ENCODE measurements around the gene ABHD17A. TPM values are rescaled to one million over a fixed set of nuclear protein-coding genes. Genes with fewer than 3 reads are reported as not detected.

The ABHD17A gene
- total and polyA plus RNA-seq, 4 donors = 68.8 to 110 (median 91.0) TPM

- Histone ChIP-seq H3K27me3 (ENCODE audit: control insufficient read depth in 3 of 3, insufficient read depth in 3 of 3, low read length in 2 of 3) (peaks cover 0 to 2% (median 0%) of the 10 kb centered on the region in 3 donors), H3K4me3 (no peak overlapping the region), H3K9me3 (ENCODE audit: control insufficient read depth in 4 of 4, insufficient read depth in 3 of 4, low read length in 3 of 4) (peaks cover 0 to 4% (median 2%) of the 10 kb centered on the region in 4 donors), H3K27ac (ENCODE audit: low read depth in 1 of 2, low read length in 1 of 2) (no peak overlapping the region), H3K9ac (ENCODE audit: insufficient read depth in 1 of 2, low read length in 2 of 2) (no peak overlapping the region), H3K4me1 (ENCODE audit: control insufficient read depth in 5 of 5, insufficient read depth in 5 of 5, low read length in 5 of 5) (peaks cover 0 to 18% (median 0%) of the 10 kb centered on the region in 5 donors), H3K36me3 (ENCODE audit: control insufficient read depth in 4 of 4, insufficient read depth in 4 of 4, low read length in 4 of 4) (no peaks in the 10 kb centered on the region)
- 87 to 92% methylated on average over 8 of the region's 8 CpGs for WGBS, 2 donors
- ATAC-seq (ENCODE audit: insufficient read depth, low FRiP score) = no peak
- no peak for DNase-seq
- TF ChIP-seq, protein P1, sequence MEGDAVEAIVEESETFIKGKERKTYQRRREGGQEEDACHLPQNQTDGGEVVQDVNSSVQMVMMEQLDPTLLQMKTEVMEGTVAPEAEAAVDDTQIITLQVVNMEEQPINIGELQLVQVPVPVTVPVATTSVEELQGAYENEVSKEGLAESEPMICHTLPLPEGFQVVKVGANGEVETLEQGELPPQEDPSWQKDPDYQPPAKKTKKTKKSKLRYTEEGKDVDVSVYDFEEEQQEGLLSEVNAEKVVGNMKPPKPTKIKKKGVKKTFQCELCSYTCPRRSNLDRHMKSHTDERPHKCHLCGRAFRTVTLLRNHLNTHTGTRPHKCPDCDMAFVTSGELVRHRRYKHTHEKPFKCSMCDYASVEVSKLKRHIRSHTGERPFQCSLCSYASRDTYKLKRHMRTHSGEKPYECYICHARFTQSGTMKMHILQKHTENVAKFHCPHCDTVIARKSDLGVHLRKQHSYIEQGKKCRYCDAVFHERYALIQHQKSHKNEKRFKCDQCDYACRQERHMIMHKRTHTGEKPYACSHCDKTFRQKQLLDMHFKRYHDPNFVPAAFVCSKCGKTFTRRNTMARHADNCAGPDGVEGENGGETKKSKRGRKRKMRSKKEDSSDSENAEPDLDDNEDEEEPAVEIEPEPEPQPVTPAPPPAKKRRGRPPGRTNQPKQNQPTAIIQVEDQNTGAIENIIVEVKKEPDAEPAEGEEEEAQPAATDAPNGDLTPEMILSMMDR (IDR thresholded peaks at IDR 0.05; ENCODE audit: control extremely low read depth, extremely low read depth) = no peak
Observed at GRCh38 chr19:1932395-1932794, 47.1 kb upstream of the ABHD17A start.

DNA sequence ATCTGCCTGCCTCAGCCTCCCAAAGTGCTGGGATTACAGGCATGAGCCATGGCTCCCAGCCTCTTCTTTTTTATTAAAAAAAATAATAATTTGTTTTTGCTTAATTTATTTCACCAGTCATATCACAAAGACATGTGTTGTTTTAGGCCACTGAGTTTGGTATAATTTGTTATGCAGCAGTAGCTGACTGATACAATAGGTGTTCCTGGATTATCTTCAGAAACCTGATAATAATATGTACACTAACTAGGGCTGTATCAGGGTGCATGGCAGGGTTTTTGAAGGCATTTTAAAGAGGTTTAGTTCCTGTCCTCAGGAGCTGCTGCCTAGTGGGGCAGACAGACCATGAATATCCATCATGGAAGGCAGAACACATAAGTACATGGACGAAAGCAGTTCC lies 46.1 kb upstream of the ABHD17A start:
- H3K9ac ChIP-seq (ENCODE audit: insufficient read depth in 1 of 2, low read length in 2 of 2) = no peak overlapping the region
- TF ChIP-seq, protein P1 (IDR thresholded peaks at IDR 0.05; ENCODE audit: control extremely low read depth, extremely low read depth) = no peak
- H3K27ac ChIP-seq (ENCODE audit: low read depth in 1 of 2, low read length in 1 of 2) = no peak overlapping the region
- peaks cover 0 to 18% (median 0%) of the 10 kb centered on the region in 5 donors for H3K4me1 ChIP-seq (ENCODE audit: control insufficient read depth in 5 of 5, insufficient read depth in 5 of 5, low read length in 5 of 5)
- DNase-seq = no peak
- no peak for ATAC-seq (ENCODE audit: insufficient read depth, low FRiP score)
- H3K9me3 ChIP-seq (ENCODE audit: control insufficient read depth in 4 of 4, insufficient read depth in 3 of 4, low read length in 3 of 4) = peaks cover 0 to 4% (median 2%) of the 10 kb centered on the region in 4 donors
- H3K4me3 ChIP-seq = no peak overlapping the region
- H3K27me3 ChIP-seq (ENCODE audit: control insufficient read depth in 3 of 3, insufficient read depth in 3 of 3, low read length in 2 of 3) = peaks cover 0 to 2% (median 0%) of the 10 kb centered on the region in 3 donors
- WGBS, 2 donors = 88 to 96% methylated on average over 1 of the region's 1 CpG
- H3K36me3 ChIP-seq (ENCODE audit: control insufficient read depth in 4 of 4, insufficient read depth in 4 of 4, low read length in 4 of 4) = no peaks in the 10 kb centered on the region

DNA sequence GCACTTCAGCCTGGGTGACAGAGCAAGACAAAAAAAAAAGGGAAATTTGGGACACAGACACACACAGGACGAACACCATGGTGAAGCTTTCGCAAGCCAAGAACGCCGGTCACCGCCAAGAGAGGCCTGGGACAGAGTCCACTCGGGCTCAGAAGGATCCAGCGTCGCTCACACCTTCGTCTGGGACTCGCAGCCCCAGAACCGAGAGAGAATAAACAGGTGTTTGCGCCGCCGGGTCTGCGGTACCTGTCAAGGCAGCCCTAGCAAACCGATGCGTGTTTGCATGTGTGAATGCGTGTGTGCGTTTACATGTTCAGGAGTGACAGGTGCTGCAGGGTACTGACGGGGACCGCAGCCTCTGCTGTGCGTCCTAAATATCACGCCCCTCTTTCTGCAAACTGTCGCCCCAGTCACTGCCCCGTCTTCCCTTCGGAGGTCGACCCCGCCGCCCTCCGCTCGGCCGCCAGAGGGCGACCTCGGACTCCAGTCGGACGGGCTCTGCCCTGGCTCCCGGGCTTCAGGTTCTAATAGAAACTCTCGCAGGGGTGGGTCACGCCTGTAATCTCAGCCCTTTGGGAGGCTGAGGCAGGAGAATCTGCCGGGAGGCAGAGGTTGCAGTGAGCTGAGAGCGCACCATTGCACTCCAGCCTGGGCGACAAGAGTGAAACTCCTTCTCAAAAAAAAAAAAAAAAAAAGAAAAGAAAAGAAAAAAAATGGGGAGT lies 43.9 kb upstream of the ABHD17A start:
- Histone ChIP-seq H3K9ac (ENCODE audit: insufficient read depth in 1 of 2, low read length in 2 of 2) (no peak overlapping the region), H3K36me3 (ENCODE audit: control insufficient read depth in 4 of 4, insufficient read depth in 4 of 4, low read length in 4 of 4) (peaks cover 0 to 11% (median 0%) of the 10 kb centered on the region in 4 donors), H3K27me3 (ENCODE audit: control insufficient read depth in 3 of 3, insufficient read depth in 3 of 3, low read length in 2 of 3) (peaks cover 0 to 2% (median 0%) of the 10 kb centered on the region in 3 donors), H3K4me1 (ENCODE audit: control insufficient read depth in 5 of 5, insufficient read depth in 5 of 5, low read length in 5 of 5) (peaks cover 0 to 12% (median 0%) of the 10 kb centered on the region in 5 donors), H3K27ac (ENCODE audit: low read depth in 1 of 2, low read length in 1 of 2) (no peak overlapping the region), H3K4me3 (no peak overlapping the region), H3K9me3 (ENCODE audit: control insufficient read depth in 4 of 4, insufficient read depth in 3 of 4, low read length in 3 of 4) (peaks cover 0 to 4% (median 0%) of the 10 kb centered on the region in 4 donors)
- peak; percentile 67 to 73 (median 71) for DNase-seq
- TF ChIP-seq, protein P1 (IDR thresholded peaks at IDR 0.05; ENCODE audit: control extremely low read depth, extremely low read depth) = peak; percentile 83
- WGBS, 2 donors = 10 to 12% methylated on average over 42 of the region's 42 CpGs
- ATAC-seq (ENCODE audit: insufficient read depth, low FRiP score) = peak; percentile 80

All from lung (tissue), 12 donors.